HK-2 (cell line): ENCODE results near the gene GNAQ.

Experiments used
- DNase-seq: peaks from one replicate; pipeline ENCODE4 v3.0.0-alpha.2; 2018; ENCODE audit not compliant: unreplicated experiment

Gene GNAQ

GRCh38 chr9:77944556-77945243 is 86.9 kb downstream of the GNAQ start:
- no peak for DNase-seq

- no peak for DNase-seq
Observed at GRCh38 chr9:77943057-77943456, 88.6 kb downstream of the GNAQ start.

DNA sequence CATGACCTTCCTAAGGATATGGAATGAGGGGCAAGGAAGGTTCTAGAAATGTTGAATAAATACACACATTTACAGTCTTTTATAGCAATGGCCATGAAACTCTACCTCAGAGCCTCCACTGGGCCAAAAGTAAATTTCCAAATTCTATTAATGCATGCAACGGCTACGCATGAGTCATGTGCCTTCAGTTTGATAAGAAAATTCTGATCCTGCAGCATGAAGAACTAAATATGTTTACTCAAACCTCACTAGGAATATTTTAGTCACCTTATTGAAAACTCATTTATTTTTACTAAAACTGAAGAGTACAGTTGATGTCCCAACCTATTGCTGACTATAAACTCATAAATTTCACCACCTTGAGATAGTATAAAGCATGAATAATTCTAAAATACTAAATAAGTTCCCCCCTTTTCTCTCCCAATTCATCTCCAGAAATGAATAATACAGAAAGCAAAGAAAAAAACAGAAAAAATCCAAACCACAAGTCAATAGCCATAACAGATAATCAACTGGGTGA is 92.4 kb downstream of the GNAQ start:
- DNase-seq, result no peak

DNA sequence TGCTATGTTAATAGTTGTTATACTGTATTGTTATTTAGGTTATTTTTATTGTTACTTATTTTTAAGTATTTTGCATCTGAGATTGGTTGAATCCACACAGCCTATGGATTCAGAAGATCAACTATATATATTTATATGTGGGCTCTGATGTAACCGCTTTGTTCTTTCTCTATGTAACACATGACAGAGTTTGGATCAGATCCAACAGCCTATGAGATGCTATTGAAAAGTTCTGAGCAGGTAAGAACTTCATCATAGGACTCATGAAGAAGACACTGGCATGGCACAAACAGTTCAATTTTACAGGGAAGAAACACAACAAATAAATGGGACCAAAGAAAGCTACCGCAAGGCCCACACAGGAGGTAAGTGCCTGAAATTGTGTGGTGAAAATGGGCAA is 93.4 kb downstream of the GNAQ start:
- no peak for DNase-seq

- DNase-seq, result no peak
Observed at GRCh38 chr9:77935974-77936373, 95.6 kb downstream of the GNAQ start.

DNA sequence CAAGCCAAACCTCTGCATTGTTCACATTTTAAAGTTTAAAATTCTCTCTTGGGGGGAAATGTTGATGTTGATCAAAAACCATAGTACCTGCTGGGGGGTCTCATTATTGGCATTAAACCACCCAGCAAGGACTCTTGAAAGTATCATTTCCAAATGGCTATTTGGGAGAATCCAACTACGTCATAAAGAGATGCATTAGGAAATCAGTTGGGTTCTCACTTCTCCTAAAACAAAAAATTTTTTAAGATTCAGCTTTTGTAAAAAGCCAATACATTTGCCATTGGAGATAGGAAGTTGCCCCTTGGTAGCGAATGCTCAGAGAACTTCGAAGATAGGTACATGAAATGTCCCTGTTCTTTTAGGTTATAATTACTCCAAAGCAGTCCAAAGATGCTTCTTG is 96.4 kb downstream of the GNAQ start:
- DNase-seq, result no peak

DNA sequence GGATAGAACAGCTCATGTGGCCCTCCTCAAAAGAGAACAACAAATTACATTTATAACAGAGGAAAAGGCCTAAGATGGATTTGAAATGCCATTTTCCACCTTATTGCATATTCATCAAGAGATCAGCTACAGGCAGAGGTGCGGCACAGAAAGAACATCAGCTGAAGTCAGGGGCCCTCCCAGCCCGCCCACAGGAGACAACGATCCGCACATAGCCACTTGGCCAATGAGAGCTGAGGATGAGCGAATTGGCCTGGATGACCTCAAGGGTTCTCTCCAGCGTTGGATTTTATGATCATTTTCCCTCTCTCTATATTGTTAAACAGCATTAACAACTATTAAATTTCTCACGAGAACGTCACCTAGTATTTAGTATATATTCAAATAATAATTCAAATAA is 97.6 kb downstream of the GNAQ start:
- no peak for DNase-seq

GRCh38 chr9:77933019-77933418 is 98.6 kb downstream of the GNAQ start:
- no peak for DNase-seq

- no peak for DNase-seq
Observed at GRCh38 chr9:77929942-77930341, 101.7 kb downstream of the GNAQ start.

- no peak for DNase-seq
Observed at GRCh38 chr9:77927265-77927664, 104.3 kb downstream of the GNAQ start.

DNA sequence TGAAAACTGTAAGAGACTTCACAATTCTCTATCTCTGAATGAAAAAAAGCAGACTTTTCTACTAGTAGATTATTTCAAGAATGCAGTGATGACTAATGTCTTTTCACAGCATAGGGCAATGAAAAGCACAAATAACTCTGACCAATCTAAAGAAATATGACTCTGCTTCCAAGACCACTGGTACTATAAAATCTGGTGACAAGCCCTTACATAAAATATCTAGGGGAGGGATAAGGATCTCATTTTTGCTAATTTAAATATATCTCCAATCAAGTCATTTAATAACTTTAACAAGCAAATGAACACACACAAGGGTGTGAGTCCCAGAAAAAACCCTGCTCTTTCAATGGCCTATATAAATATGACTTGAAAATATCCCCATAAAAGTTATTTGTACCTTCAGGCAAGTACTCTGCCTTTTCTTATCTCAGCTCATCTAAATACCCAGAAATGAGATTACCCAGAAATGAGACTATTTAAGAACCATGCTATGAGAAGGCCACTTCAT is 105.2 kb downstream of the GNAQ start:
- no peak for DNase-seq

DNA sequence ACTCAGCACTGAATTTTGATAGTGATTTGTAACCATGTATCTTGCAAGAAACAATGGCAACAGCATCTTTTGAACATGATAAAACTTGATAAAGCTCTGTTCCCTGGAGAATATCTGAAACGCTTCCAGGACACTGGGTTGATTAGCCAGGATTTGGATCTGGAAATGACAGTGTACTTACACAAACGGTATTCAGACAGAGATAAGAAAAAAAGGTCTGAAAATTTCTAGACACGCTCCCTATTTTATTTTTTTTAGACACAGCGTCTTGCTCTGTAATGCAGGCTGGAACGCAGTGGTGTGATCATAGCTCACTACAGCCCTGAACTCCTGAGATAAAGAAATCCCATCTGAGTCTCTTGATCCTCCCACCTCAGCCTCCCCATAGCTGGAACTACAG is 109.0 kb downstream of the GNAQ start:
- no peak for DNase-seq

GRCh38 chr9:77917800-77918199 is 113.8 kb downstream of the GNAQ start:
- no peak for DNase-seq

- DNase-seq, result no peak
Observed at GRCh38 chr9:77916820-77917219, 114.8 kb downstream of the GNAQ start.

GRCh38 chr9:77916410-77916819 is 115.2 kb downstream of the GNAQ start:
- DNase-seq, result no peak

DNA sequence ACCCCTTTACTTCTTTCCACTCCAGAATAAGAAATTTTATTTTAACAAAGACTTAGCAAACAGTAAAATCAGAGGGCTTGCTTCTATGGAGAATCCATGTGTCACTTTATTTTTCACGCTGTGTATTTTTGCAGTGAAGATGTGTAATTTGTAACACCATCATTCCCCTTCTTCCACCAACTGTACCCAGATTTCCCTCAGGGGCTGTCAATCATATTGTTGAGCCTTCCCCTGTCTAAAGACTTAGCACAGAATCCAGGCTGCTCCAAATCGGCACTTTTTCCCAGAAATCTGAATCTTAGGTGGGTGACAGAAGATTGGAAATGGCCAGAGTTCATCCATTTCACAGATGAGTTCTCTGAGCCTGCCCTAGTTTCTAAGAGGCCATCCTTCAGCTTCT is 115.9 kb downstream of the GNAQ start:
- DNase-seq, result no peak

DNA sequence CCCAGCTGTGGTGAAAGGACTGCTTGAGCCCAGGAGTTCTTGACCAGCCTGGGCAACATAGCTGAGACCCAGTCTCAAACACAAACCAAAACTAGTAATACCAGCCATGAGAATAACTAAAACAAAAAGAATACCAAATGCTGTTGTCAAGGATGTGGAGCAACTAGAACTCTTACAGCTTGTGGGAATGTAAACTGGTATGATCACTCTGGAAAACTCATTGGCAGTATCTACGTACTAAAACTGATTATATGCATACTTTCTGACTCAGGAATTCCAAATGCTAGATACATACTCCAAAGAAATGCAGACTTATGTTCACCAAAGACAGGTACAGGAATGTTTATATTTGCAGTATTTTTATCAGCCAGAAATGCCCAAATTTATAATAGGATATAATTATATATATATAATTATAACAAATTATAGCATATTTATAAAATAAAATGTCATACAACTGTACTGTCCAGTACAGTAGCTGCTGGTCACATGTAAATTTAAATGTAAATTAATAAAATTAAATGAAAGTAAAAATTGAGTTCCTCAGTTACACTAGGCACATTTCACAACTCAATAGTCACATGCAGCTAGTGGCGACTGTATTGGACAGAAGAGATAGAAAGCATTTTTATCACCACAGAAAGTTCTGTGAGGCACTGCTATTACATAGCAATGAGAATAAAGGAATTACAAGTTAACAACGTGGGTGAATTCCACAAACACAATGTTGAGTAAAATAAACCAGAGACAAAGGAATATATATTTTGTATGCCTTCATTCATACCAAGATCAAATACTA is 118.5 kb downstream of the GNAQ start:
- DNase-seq, result no peak

DNA sequence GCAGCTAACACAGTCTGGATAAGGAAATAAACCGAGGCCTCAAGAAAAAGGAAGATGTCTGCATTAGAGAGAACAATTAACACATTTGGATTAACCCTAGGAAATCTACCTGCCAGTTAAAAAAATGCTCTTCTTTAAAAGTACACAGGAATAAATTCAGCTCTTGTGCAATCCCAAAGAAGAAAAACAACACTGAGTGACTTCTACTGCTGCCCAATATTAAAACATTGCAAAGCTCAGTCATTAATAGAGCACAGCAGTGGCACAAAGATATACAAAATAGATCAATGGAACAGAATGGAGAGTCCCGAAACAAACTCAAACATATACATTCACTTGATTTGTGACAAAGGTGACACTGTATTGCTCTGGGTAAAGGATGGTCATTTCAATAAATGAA is 119.7 kb downstream of the GNAQ start:
- DNase-seq, result no peak

DNA sequence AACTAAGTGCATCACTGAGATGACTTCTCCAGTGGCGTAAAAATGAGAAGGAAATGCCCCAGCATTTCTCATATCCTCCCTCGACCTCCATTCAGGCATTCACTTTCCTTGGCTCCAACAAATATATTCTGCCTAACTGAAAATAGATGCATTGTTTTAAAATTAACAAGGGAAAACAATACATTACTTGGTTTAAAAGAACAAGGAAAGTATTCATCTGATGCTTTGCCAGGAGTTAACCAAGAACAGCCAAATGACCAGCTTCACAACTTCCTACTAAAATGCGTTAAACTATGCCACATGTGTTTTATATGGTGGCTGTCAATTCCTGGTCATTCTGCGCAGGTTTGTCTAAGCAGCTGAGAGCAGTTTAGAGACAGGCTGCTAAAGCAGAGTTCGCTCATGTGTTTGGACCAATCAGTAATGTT is 121.4 kb downstream of the GNAQ start:
- DNase-seq, result no peak

DNA sequence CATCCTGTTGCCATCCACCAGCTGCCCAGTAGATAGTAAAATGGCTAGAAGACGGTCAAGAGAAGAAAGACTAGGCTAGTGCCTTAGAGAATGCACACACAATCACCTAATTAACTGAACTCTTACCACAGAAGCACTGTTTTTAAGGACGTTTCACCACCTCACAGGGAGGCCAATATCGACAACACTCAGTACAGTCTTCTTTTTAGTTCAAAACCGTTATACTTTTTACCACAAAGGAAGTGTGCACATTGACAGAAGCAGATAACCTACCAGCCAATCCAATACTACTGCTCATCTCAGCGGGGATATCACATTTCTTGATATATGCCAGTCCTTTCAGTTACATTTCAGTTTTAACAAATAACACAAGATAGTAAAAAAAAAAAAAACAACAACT is 122.3 kb downstream of the GNAQ start:
- no peak for DNase-seq

DNA sequence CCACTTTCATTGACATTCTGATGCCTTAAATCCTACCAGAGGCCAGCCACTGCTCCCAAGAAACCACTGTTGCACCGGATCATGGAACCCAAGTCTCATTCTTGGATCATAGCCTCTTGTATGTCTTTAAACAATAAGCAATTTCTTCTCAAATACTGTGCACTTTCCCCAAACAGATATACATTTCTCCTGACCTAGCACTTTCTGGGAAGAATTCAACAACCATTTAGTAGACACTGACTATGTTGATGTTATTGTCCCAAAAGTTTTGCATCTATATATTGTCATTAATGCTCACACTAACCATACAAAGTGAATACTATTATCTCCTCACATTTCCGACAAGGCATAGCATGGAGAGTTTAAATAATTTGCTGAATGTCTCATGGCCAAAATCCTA is 123.3 kb downstream of the GNAQ start:
- no peak for DNase-seq

- DNase-seq, result no peak
Observed at GRCh38 chr9:77907585-77907984, 124.0 kb downstream of the GNAQ start.

DNA sequence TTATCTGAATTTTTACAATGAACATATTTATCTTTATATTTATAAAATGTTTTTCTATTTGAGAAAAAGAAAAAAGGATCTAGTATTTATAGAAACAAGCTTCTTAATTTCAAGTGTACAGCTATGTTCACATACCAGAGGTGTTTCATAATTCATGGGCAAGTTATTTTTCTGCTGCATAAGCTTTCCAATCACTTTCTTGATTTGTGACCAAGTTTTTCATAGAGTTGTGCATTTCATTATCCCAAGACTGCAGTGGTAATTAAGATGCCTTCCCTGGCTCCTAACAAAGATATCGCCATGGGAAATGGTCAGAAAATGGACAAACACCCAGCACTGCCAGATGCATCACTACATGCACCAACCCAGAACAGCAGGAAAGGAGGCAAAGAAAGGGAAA is 124.6 kb downstream of the GNAQ start:
- DNase-seq, result no peak
